HG03469 (cell line): ENCODE data around the gene GRIK1.
"Not testable (repeated sequence)": the region's sequence is repeated elsewhere in the genome, so short reads cannot be mapped to it uniquely, and the experiment has no call there.

Source experiments
- ATAC-seq: cut with Tn5 transposase; IDR thresholded peaks from one replicate; pipeline ENCODE4 v1.9.1; 2021; ENCODE audit warnings: mild to moderate bottlenecking, moderate library complexity, moderate number of reproducible peaks; ENCODE audit not compliant: unreplicated experiment

The GRIK1 gene

DNA sequence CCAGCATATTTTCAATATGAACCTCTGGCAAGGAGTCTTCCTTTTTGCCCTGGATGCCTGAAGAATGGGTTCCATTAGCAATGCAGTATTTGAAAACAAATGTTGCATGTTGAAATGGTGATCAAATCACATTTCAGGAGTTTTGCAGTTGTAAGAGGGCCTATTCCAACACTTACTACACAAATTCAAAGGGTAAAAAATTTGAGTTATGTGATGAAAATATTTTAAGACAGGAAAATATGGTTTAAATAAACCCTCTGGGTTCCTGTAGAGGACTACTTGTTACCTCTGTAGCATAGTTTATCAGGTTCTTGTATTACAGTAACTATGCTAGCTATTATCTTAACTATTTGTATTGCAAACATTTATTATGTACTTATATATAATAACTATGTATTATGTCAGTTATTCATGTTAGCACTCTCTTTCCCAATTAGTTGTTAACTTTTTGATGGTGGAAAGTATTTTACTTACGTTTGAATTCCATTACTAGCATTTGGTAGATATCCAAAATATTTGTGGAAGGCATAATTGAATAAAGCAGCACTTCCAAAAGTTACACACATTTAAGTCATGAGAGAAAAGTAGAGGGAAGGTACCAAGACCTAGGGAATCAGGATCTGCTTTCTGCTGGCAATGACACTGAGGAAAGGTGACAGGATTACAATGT is 312.9 kb downstream of the GRIK1 start:
- no peak for ATAC-seq

DNA sequence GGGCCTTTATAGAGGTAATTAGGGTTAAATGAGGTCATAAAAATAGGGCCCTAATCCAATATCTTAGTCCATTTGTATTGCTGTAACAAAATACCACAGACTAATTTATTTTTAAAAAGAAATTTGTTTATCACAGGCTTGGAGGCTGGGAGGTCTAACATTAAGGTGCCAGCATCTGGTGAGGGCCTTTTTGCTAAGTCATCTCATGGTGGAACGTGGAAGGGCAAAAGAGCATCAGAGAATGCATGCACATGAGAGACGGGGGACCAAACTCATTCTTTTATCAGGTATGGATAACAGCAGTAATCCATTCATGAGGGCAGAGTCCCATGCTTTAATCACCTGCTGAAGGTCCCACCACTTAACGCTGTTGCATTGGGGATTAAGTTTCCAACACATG is 313.8 kb downstream of the GRIK1 start:
- no peak for ATAC-seq

DNA sequence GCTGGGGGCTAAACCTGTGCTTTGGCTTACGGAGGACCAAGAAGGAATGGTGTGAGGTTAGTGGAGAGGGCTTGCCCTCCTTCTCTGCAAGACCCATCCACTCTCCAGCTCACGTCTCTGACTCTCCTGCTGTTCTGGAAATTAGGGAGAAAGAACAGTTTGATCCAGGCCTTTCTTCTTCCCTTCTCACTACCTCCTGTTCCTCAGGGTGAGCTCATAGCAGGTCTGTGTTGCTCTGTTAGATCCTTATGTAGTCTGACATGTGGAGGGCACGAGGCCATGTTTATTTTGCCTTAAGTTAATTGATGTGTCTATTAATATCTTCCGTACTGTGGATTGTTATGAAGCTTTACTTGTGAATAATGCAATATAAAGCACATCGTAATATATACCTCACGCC is 315.0 kb downstream of the GRIK1 start:
- no peak for ATAC-seq

DNA sequence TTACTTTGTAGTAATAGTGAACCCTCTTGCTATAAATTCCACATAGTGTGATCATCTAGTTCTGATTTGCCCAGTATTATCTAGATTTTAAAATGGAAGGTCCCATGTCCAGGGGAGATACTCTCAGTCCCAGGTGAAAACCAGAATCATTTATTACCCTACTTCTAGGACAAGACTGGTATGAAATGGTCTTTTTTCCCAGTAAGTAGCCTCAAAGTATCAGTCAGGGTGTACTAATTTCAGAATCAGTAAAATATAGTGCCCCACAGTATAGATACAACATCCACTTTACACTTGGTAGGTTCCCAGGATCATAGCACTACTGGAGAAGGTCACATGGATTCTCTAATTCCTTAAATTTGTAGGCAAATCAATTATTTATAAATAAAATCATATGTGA is 318.3 kb downstream of the GRIK1 start:
- ATAC-seq: no peak

DNA sequence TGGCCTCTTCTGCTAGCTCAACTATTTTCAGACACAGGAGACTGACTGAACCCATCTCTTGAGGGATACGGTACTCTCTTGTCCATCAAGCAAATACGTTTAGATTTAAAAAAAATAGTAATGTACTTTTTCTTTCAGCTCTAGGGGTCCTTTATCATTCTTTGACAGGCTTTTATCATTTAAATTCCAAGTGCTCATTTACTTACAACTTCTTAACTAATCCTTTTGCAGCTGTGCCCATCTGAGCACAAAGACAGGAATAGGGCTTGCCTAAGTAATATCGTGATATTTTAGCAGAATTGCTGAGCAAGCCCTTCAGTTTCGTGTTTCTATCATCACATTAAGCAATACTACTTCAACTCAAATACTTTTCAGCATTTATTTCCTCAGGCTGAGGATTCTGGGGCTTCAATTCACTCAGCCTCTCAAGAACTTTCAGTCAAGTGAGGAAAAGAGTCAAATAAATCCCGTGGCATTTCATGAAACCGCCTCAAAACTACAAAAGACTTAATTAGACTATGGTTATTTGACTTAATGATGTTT is 323.5 kb downstream of the GRIK1 start:
- ATAC-seq: no peak

DNA sequence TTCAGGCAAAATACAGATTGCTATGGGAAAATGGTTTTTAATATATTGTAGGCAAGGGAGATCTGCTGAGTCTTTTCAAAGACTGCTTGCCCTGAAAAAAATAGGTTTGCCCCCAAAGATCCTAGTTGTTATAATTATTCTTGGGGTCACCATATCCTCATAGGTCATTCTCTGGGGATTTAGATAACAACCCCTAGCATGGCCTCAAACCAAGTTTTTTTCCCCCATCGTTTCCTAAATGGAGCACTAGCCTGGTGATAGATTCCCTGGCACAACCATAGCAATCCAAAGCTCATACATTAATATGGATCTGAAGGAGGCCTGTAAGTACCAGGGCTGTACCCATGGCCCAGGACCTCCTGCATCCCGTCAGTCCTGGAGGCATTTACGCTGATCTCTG is 325.9 kb downstream of the GRIK1 start:
- no peak for ATAC-seq

DNA sequence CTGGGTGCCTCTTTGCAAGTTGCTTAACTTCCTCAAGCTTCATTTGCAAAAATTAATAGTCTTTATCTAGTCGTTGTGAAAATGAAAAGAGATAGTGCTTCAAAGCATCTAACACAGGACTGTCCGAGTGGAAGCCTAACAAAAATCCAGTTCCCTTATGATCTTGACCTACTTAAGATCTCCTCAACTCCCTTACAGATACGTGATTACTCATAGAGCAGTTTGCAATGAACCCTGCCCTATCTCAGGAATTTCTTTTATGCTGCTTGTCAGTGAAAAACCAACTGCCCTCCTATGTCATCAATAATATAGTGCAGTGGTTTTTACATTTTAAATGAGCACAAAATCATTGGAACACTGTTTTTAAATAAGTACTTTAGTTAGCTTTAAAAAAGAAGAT is 326.8 kb downstream of the GRIK1 start:
- ATAC-seq: no peak

DNA sequence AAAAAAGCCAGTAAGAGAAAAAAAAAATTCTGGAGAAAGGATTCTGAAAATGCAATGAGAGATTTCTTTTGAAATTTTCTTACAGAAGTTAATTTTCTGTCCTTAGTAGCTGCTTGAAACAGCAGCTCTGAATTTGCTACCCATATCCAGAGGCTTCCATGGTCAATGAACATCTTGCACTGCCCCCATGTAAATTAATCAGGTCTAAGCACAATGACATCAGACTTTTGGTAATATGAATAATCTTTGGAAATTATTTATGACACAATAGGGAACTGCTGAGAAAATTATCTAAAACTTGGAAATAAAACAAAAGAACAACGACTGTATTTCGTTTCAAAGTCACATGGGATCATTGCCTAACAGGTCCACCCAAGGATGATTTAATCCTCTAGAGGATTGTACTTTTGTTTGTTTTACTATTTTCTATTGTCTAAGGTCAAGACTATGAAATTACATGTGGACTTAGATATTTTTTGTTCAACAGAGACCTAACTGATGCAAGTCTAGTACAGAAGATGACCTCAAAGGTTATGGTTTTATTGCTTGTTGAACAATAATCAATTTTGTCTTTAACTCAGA is 328.9 kb downstream of the GRIK1 start:
- no peak for ATAC-seq

DNA sequence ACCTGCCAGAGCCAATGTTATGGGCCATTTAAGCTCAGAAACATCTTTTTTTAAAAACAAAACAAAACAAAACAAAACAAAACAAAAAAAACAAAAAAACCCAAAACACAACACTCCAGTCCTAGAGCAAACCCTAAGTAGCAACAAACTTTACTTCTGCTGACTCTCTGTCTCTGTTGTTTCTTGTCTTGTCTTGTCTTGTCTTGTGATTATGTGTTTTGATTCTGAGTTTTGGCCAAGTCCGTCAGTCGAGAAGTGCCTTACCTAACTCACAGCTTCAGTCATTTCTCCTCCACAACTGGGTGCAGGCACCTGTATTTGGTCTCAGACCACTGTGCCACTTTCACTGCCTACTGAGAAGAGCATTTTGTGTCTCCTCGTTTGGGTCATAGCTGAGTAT is 333.2 kb downstream of the GRIK1 start:
- no peak for ATAC-seq

DNA sequence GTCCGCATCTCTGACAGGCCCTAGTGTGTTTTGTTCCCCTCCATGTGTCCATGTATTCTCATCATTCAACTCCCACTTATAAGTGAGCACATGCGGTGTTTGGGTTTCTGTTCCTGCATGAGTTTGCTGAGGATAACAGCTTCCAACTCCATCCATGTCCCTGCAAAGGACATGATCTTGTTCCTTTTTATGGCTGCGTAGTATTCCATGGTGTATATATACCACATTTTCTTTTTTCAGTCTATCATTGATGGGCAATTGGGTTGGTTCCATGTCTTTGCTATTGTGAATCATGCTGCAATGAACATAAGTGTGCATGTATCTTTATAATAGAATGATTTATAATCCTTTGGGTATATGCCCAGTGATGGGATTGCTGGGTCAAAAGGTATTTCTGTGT is 334.6 kb downstream of the GRIK1 start:
- ATAC-seq: not testable (repeated sequence)

DNA sequence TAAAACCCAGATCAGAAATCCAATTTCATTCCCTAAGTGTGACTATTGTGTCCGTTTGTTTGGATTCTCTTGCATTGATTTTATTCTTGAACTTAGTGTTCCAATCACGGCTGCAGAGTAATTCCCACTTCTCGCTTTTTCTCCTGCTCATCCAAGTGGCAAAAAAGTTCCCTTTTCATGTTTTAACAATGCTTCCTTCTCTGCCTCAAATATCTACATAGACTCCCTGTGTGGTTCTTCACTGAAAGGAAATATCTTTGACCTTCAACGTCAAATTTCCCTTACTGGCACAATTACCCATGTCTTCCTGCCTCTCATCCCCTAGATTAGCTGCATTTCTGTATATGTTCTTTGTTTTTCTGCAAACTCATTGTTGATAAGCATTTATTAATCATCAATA is 335.7 kb downstream of the GRIK1 start:
- no peak for ATAC-seq

DNA sequence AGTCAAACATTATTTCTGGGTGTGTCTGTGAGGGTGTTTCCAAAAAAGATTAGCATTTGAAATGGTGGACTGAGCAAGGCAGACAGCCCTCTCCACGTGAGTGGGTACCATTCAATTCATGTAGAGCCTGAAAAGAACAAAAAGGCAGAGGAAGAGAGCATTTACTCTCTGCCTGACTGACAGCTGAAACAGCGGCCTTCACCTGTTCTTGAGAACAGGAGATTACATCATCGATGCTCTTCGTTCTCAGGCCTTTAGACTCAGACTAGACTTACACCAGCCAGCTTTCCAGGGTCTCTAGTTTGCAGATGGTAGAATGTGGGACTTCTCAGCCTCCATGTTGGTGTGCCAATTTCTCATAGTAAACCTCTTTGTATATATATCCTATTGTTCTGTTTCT is 338.7 kb downstream of the GRIK1 start:
- no peak for ATAC-seq

DNA sequence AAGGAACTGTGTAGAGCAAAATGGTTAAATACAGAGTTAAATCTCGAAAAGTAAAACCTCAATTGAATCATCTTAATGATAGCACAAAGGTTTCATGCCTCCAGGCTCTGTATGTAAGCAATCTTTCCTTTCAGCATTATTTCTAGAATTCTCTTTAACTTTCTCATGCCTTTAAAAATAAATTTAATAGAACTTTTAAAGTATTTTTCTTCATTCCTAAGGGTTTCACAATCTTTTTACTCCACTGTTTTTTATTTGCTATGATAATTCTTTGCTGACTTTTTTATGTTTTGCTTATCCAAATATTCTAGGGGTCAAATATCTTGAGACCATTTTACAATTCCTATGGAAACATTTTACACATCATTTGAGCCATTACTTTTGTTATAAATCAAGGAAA is 353.1 kb downstream of the GRIK1 start:
- no peak for ATAC-seq

DNA sequence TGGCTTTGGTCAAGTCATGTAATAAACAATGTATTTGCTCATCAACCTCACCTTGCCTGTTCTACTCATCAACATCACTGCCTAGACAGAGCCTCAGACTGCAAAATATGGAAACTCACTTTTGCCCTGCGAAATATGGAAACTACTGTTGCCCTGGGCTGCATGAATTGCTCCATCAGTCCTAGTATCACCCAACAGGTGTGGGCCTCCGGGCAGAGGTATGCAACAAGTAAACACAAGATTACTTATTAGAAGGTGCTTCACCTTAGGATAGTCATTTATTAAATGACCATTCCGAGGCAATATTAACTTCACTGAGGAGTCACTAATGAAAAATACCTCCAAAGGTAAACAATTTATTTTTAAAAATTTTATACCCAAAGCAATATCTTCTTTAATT is 354.3 kb downstream of the GRIK1 start:
- no peak for ATAC-seq

DNA sequence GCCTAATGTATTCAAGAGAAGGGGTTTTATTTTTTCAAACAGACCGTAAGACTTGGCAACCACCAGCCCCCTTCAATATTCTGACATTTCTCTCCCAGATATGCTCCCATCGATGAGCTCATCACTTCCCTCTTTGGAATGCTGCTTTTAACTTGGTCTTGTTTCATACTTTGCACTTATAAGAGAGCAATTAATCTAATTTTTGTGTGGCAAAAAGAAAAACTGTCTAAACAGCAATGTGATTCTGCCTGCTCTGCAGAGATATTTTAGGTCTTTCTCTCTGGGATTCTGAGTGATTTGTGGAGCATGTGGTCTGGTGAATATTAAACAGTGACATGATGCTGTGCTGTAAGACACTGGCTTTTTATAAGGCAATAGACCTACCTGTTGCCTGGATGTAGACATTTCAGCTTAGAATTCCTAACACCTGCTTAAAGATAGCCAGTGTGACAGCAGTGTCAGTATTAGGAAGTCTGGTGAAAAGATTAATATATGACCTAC is 356.3 kb downstream of the GRIK1 start:
- ATAC-seq: no peak

DNA sequence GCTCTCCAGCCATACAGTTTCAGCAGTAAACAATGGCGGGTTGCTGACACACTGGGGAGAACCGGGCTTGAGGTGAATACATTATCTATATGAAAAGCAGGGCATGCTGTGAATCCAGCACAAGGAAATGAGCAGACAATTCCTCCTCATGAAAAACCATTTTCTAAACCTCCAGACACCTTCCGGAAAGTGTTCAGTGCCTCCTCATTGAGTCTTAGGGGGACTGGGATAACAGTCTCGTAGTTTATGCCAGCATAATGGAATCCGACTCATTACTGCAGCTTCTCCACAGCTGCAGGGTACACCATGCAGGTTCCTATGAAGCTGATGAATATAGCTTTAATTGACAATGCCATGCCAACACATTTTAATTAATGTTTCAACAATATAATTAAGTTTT is 356.9 kb downstream of the GRIK1 start:
- ATAC-seq: no peak

DNA sequence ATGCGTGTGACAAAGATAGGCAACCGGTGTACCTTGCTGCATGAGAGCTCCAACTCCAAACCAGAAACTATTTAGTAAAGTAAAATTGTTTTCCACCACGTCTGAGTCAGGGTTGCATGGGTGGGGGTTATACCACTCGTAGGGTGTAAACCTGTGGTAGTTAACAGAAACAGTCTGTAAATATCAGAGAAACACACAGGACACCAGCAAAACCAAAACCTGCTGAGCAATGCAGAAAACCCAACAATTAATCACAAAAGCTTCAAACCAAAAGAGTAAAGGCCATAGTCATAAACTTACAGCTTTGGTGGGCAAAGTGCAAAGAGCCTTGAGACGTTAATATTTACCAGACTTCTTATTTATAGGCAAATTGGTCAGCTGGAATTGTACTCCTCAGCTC is 358.4 kb downstream of the GRIK1 start:
- ATAC-seq: no peak

DNA sequence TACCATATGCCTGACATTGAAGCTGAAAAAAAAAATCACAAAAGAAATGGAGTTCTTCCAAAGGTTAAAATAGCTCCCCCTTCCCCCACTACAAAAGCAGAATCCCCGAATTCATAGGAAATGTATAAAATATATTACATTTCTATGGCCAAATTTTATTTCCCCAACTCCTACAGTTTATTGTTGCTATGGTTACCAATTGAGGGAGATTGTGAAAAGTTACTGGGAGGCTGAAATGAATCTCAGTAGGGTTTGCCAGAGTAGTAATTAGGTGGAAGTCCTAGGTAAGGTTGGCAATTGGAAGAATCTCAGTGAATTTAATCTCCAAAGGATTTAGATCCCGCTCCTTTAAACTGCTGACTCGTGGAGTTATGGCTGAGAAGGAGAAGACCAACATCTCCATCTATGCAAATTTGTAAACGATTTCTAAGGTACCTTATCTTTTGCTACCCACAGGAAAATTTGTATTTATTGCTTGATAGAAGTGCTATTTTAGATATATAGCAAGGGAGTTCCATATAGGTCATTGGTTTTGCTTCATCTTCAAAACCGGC is 359.0 kb downstream of the GRIK1 start:
- ATAC-seq: no peak

DNA sequence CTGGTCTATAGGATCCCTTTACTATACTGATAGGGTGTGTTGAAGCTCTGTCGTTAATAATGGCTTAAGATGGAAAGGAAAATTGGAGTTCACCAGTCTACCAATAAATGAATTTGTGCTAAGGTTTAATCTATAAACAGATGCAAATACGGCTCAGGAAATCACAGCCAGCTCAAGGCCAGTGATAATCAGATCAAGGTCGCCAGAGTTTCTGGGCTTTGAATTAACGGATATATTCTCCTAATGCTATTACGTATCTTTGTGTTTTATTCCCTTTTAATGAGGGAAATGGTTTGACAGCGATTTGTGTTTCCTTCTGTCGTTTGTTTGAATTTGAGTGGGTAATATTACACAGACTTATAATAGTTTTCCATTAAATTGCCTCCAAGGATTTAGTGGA is 361.5 kb downstream of the GRIK1 start:
- no peak for ATAC-seq

DNA sequence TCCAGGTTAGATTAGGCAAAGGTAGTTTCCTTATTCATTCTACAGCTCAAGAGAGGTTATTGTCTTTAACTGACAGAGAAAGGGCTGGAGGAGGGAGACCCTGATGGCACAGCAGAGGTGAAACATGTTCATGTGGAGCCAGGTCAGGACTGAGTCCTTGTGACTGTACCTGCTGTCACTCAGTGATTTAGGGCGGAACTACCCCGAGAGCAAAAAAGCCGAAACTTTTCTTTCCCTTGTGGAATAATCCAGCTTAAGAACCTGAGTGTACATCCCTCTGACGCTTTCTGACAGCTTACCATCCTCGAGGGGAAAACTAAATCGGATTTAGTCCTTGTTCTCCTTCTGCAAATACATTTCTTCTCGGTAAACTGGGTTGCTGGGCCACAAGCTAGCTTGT is 367.8 kb downstream of the GRIK1 start:
- ATAC-seq: no peak

DNA sequence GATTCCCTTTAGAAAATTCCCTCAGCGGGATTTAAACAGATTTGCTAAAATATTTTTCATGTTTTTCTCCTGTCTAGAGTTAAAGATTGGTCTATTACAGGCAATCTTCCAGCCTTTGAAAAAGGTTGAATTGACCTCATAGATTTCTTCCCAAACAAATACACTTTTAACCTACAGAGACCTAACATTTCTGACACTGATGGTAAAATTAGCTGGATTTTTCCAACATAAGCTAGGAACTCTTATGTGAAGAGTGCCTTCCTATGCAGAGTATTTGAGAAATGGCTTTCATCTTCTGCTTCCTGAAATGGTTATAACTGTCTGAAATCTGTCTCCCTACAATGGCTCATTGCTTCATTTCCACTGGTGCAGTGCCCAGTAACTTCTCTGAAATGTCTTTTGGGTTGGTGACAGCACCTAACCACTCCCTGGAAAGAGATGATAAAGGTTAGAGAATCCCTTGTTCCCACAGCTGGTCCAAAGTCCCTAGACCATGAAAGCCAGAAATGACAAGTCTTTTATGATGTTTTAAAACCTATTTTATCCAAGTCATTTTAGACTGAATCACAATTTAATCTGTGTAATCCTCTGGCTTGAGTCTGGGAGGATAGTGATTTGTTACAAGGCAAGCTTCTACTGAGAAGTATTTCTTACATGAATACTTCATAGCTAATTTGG is 371.6 kb downstream of the GRIK1 start:
- no peak for ATAC-seq
